K562 (cell line): ENCODE data around the gene DDR1. TPM values are rescaled to one million over a fixed set of nuclear protein-coding genes. Genes with fewer than 3 reads are reported as not detected.

Experiments
- BCOR ChIP-seq: fragments of 450-650 bp; IDR thresholded peaks from 2 replicates; pipeline ENCODE4 v1.6.1; 2016
- CHCHD3 ChIP-seq: fragments of 250-450 bp; sonication (Bioruptor Pico); IDR thresholded peaks from 2 replicates; pipeline ENCODE4 v2.1.2; 2022; ENCODE audit warnings: mild to moderate bottlenecking
- CSDE1 ChIP-seq, 2 experiments: fragments of 450-650 bp; IDR thresholded peaks; 2 replicates each; pipeline ENCODE4 v1.6.1; 2016; ENCODE audit warnings: mild to moderate bottlenecking in 1 of 2
- FUS ChIP-seq: fragments of 200-400 bp; formaldehyde crosslinking; optimal IDR thresholded peaks from 2 replicates; pipeline ENCODE3; 2017; ENCODE audit warnings: low read depth, low read length
- GABPA ChIP-seq: fragments of 200-800 bp; sonication (Bioruptor generic); conservative IDR thresholded peaks from 2 replicates; pipeline ENCODE4 v1.6.1; 2016; ENCODE audit warnings: low read depth, missing genetic modification characterization, missing compliant biosample characterization
- IFI16 ChIP-seq: fragments of 250-450 bp; sonication (Bioruptor Pico); IDR thresholded peaks from 2 replicates; pipeline ENCODE4 v2.1.2; 2022; ENCODE audit warnings: mild to moderate bottlenecking, inconsistent platforms
- KLF16 ChIP-seq: IDR thresholded peaks from 2 replicates; pipeline ENCODE4 v1.6.1; 2016; ENCODE audit warnings: antibody characterized with exemption
- MYBL2 ChIP-seq, 2 experiments: fragments of 450-650 bp in 1 of 2; sonication (generic) in 1 of 2; formaldehyde crosslinking in 1 of 2; IDR thresholded peaks; 2 replicates each; pipeline versions ENCODE4 v1.6.1 to v1.8.1; 2017 to 2022; ENCODE audit warnings: borderline replicate concordance in 1 of 2, inconsistent platforms in 1 of 2, low read depth in 1 of 2, mild to moderate bottlenecking in 1 of 2, missing genetic modification reagents in 1 of 2, moderate library complexity in 1 of 2
- MYC ChIP-seq, 2 experiments: fragments of 250-450 bp in 1 of 2; sonication (Bioruptor Pico) in 1 of 2; IDR thresholded peaks; 2 replicates each; pipeline versions ENCODE4 v1.5.1 to v1.6.1; 2012 to 2021; ENCODE audit warnings: low read depth in 2 of 2, borderline replicate concordance in 1 of 2, improper control_type of control experiment in 1 of 2, low read length in 1 of 2, mild to moderate bottlenecking in 1 of 2, moderate library complexity in 1 of 2
- PHF20 ChIP-seq: fragments of 450-650 bp; IDR thresholded peaks from 2 replicates; pipeline ENCODE4 v1.6.1; 2018; ENCODE audit not compliant: partially characterized antibody
- PRDM10 ChIP-seq: fragments of 450-650 bp; IDR thresholded peaks from 2 replicates; pipeline ENCODE4 v1.6.1; 2018; ENCODE audit not compliant: partially characterized antibody
- RUNX1 ChIP-seq: sonication (generic); IDR thresholded peaks from 2 replicates; pipeline ENCODE4 v1.6.1; 2016; ENCODE audit warnings: antibody characterized with exemption, low read depth
- SIN3B ChIP-seq: fragments of 450-650 bp; IDR thresholded peaks from 2 replicates; pipeline ENCODE4 v1.6.1; 2017; ENCODE audit warnings: low read depth, mild to moderate bottlenecking, moderate library complexity
- TBL1XR1 ChIP-seq, 2 experiments: IDR thresholded peaks; 2 replicates each; pipeline ENCODE4 v1.6.1; 2012; ENCODE audit warnings: improper control_type of control experiment in 2 of 2, low read length in 2 of 2, mild to moderate bottlenecking in 1 of 2
- TCF7 ChIP-seq: sonication (generic); IDR thresholded peaks from 2 replicates; pipeline ENCODE4 v1.6.1; 2016; ENCODE audit warnings: antibody characterized with exemption, borderline replicate concordance
- TEAD1 ChIP-seq, 2 experiments: fragments of 450-650 bp in 1 of 2; sonication (generic) in 1 of 2; formaldehyde crosslinking; IDR thresholded peaks; 2 replicates each; pipeline versions ENCODE4 v1.4.0 to v1.8.0; 2020 to 2022; ENCODE audit warnings: mild to moderate bottlenecking in 2 of 2, missing genetic modification reagents in 1 of 2
- ZBTB5 ChIP-seq: fragments of 450-650 bp; IDR thresholded peaks from 2 replicates; pipeline ENCODE4 v1.6.1; 2017; ENCODE audit warnings: antibody characterized with exemption
- ZFPM2 ChIP-seq: fragments of 250-450 bp; sonication (Bioruptor Pico); IDR thresholded peaks from 2 replicates; pipeline ENCODE4 v1.5.1; 2022; ENCODE audit warnings: mild to moderate bottlenecking
- ZNF707 ChIP-seq: fragments of 250-450 bp; sonication (Bioruptor Pico); conservative IDR thresholded peaks from 2 replicates; pipeline ENCODE4 v1.8.0; 2022; ENCODE audit warnings: inconsistent platforms, mild to moderate bottlenecking, moderate library complexity
- ZNF785 ChIP-seq: fragments of 250-450 bp; sonication (Bioruptor Pico); IDR thresholded peaks from 2 replicates; pipeline ENCODE4 v1.4.0; 2020; ENCODE audit warnings: mild to moderate bottlenecking
- polyA plus RNA-seq, 8 experiments: library from polyadenylated mRNA; depleted of rRNA in 4 of 8; stranded (reverse) in 5 of 8; unstranded in 3 of 8; fragments of >200 nt; fragmentation: Nextera tagmentation in 2 of 8; fragmentation: Illumina TruSeq in 1 of 8; extraction: Ambion mirVana in 2 of 8; extraction: Trizol in 1 of 8; gene quantifications; 2 replicates each; pipeline versions ENCODE4 v1.2.1 to v1.2.3, GENCODE V29; 2011 to 2014; ENCODE audit warnings: inconsistent platforms in 1 of 8, missing spikeins in 1 of 8
- total RNA-seq, 7 experiments: library from RNA; depleted of rRNA in 6 of 7; stranded (reverse); fragments of >200 nt in 6 of 7; fragmentation: Illumina TruSeq in 2 of 7; extraction: Trizol in 2 of 7; gene quantifications; 2 replicates each; pipeline versions ENCODE4 v1.2.1 to v1.2.3, GENCODE V29; 2011 to 2021; ENCODE audit warnings: low replicate concordance in 1 of 7
- TF ChIP-seq, protein P1 (sequence below): fragments of 450-650 bp; formaldehyde crosslinking; IDR thresholded peaks from 2 replicates; pipeline ENCODE4 v1.4.0; 2022; ENCODE audit warnings: missing genetic modification characterization

The DDR1 gene
- total and polyA plus RNA-seq, 9 of the 15 experiments (the other 6 are each of a cell fraction or from before 2014, with no cell fraction given) = 1.4 to 44.6 (median 12.2) TPM

DNA sequence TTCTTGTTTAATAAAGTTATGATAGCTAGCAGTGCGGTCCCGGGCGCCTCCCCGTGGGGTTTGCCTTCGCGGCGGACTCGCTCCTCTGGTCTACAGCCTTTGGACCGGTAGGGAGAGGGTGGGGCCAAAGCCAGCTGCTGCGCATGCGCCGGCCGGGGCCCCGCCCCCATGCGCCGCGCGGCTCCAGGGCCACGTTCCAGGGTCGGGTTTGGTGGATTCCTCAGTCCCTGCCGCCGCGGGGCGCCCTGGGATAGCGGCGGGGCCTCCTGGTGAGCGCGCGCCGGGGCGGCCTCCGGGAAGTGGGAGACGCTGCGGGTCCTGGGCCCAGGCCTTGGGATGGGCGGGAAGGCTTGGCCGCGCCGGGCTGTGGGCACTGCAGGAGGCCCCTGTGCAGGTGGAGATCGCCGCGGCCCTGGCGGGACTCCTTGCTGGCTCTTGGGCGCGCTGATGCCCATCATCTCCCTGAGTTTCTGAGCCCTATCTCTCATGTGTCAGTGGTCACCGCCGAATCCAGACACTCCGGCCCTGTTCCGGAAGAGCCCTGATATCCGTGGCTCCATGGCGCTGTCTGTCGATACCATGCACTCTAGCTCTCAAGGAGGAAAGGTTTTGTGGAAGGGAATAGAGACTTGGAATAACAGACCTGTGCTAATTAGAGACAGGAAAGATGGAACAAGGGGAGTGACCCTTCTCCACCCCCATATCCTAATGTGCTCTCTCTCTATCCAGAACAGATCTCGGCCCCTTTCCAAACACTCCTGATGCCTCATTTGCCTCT is 29.9 kb downstream of the DDR1 start, which contains the start of gene VARS2 (continued):
- TF ChIP-seq, protein P1, sequence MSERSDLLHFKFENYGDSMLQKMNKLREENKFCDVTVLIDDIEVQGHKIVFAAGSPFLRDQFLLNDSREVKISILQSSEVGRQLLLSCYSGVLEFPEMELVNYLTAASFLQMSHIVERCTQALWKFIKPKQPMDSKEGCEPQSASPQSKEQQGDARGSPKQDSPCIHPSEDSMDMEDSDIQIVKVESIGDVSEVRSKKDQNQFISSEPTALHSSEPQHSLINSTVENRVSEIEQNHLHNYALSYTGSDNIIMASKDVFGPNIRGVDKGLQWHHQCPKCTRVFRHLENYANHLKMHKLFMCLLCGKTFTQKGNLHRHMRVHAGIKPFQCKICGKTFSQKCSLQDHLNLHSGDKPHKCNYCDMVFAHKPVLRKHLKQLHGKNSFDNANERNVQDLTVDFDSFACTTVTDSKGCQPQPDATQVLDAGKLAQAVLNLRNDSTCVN (CRISPR knock-in tag) = no peak; the same call in 1 of the 2 replicates
- 0 out of 2 replicates have a peak, but pooled peaks have one; percentile 15 for TF ChIP-seq IFI16 (CRISPR knock-in tag)
- no peak for TF ChIP-seq CSDE1 (IDR thresholded peaks at IDR 0.05)
- TF ChIP-seq KLF16 = no peak
- peak; percentile 84 for TF ChIP-seq PHF20
- TF ChIP-seq TEAD1 (CRISPR knock-in tag; IDR thresholded peaks at IDR 0.05) = peak; percentile 82 to 98; a peak in 3 of 4 replicates
- no peak for TF ChIP-seq TCF7
- TF ChIP-seq BCOR = no peak
- no peak for TF ChIP-seq MYBL2 (IDR thresholded peaks at IDR 0.05; ENCODE audit: low read depth)
- no peak for TF ChIP-seq MYBL2 (CRISPR knock-in tag; IDR thresholded peaks at IDR 0.05; ENCODE audit: borderline replicate concordance)
- TF ChIP-seq CHCHD3 (CRISPR knock-in tag) = peak; percentile 80; the same call in 1 of the 2 replicates
- TF ChIP-seq GABPA (tag) = peak; percentile 58; the same call in 1 of the 2 replicates
- no peak for TF ChIP-seq ZBTB5
- peak; percentile 69 for TF ChIP-seq FUS
- no peak for TF ChIP-seq ZNF707 (CRISPR knock-in tag)
- no peak for TF ChIP-seq TBL1XR1 (IDR thresholded peaks at IDR 0.05; ENCODE audit: low read length in 2 of 2)
- TF ChIP-seq ZNF785 (CRISPR knock-in tag) = no peak
- TF ChIP-seq ZFPM2 (CRISPR knock-in tag) = no peak
- TF ChIP-seq SIN3B = peak; percentile 47; the same call in 1 of the 2 replicates
- 0 out of 2 replicates have a peak, but pooled peaks have one; percentile 37 for TF ChIP-seq RUNX1
- peak; percentile 22 for TF ChIP-seq PRDM10
- TF ChIP-seq MYC (IDR thresholded peaks at IDR 0.05; ENCODE audit: low read depth, low read length) = peak; percentile 97
- TF ChIP-seq MYC (CRISPR knock-in tag; IDR thresholded peaks at IDR 0.05; ENCODE audit: borderline replicate concordance, low read depth) = peak; percentile 54; the same call in 1 of the 2 replicates
